ENCODE measurements around the gene TJAP1.
"Not testable (repeated sequence)": the region's sequence is repeated elsewhere in the genome, so short reads cannot be mapped to it uniquely, and the experiment has no call there.

TJAP1 gene

DNA sequence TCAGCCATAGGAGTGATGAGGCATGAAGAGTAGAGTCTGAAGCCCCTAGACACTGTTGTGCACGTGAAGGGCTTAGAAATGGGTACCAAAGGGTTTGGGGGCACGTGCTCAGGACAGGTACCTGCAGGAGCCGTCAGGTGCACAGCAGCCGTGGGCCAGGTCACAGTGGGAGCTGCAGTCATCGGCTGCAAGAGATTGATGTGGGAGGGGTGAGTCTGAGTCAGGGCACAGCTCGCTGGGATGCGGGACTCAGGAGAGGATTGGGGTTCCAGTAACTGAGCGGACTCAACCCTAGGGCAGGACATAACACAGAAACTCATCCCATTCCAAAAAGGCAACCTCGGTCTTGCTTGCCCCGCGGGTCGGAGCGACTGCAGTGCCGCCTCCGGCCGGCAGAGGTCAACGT lies 23.1 kb upstream of the TJAP1 start:
- peak; percentile 85 for DNase-seq

DNA sequence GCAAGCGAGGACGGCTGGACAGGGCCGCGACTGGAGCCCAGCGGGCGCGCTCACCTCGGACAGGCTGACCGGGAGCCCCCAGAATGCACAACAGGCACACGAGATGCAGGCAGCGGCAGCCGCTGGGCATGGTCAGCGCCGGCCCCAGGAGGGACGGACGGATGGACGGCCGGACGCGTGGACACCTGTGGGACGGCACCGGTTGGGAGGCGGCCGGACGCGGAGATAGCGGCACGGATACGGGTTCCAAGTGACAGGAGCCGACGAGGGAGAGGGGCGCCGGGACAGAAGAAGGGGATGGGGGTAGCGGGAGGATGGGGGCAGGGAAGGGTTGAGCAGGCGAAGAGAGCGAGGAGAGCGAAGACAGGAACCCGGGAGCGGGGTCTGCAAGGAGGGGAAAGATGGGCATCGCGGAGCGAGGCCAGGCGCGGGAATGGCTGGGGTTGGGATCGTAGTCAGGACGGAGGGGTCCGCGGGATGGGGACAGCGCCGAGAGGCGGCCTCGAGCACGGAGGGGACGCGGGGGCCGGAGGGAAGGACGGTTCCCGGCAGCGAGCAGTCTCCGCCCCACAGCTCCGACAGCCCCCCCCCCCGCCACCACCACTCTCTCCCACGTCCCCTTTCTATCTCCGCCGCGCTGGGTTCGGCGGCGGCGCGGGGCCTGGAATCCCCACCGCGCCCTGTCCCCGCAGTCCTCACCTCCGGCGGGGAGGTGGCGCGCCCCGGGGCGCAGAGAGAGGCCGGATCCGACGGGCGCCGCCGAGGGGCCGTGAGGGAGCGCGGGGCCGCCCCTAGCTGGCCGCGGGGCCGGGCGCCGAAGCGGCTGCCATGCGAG lies 22.5 kb upstream of the TJAP1 start:
- DNase-seq = peak; percentile 67

DNA sequence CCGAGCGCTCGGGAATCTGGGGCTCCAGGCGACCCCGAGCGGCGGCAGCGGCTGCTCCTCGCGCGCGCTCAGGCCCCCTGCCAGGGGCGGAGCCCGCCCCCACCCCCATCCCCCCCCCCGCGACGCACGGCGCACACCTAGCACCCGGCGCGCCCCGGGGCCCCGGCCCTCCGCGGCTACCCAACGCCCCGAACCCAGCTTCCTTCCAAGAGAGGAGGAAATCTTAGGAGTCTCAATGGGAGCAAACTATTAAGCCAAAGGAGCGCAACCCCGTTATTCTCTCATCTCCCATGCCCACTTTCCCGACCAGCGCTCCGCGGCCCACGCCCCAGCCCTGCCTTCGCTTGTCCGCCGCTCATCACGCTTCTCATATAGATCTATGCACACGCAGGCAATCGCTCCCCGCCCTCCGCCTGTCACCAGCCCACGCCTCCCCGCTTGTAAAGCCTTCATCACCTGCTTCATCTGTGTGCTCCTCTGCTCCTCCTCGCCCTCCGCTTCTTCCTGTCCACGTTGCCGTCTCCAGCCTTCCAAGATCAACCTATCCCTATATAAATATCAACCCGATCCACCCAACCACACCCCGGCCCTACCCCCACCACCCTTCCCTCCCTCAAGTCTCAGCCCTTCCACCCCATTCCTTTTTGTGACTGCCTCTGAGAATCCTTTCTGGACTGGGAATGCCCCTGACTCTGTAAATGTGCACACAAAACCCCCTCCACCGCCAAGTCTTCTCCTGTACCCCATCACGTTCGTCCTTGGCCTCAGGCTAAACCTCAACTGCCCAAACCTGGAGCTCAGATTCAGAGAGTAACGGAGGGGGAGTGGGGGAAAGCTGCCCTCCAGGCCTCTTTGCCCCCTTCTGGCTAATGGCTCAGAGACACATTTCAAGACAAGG lies 21.6 kb upstream of the TJAP1 start, which contains the start of gene DLK2:
Gene DLK2 (minus strand): TSS at position 18 of the 898 bp plus-strand sequence. CDS start 723 bp downstream, outside the sequence.
- DNase-seq = peak; percentile 78

DNA sequence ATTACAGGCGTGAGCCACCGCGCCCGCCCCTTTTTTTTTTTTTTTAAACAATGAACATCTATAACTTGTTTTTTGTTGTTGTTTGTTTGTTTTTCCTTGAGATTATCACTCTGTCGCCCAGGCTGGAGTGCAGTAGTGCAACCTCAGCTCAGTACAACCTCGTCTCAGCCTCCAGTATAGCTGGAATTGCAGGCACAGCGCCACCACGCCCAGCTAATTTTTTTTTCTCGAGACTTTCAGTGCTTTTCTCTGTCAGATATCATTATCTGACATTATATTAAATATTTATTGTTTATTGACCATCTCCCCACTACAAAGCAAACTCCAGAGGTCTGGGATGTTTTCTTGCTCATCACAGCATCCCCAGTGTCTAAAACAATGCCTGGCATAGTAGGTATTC lies 19.7 kb upstream of the TJAP1 start:
- no peak for DNase-seq

DNA sequence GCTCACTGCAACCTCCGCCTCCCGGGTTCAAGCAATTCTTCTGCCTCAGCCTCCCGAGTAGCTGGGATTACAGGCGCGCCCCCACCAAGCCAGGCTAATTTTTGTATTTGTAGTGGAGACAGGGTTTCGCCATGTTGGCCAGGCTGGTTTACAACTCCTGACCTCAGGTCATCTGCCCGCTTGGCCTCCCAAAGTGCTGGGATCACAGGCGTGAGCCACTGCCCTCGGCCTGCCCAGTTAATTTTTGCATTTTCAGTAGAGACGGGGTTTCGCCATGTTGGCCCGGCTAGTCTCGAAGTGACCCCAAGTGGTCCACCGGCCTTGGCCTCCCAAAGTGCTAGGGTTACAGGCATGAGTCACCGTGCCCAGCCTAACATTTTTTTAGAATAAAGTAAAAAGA lies 19.2 kb upstream of the TJAP1 start:
- not testable (repeated sequence) for DNase-seq

DNA sequence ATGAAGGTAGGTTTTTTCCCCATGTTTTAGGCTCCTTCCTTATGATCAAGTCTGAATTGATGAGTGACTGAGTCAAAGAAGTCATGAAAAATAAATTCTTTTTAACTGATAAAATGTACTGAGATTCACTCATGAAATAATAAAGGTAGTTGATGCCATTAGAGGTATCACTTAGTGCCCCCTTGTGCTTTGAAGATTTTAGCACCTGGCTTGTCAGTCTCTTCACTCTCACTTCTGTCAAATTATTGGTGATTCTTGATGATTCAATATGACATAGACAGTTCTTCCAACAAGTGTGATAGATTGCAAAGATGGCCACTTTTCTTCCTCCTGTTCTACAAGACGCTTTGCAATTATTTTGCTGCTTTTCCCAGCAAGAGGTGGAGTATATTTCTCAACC lies 17.8 kb upstream of the TJAP1 start:
- no peak for DNase-seq

DNA sequence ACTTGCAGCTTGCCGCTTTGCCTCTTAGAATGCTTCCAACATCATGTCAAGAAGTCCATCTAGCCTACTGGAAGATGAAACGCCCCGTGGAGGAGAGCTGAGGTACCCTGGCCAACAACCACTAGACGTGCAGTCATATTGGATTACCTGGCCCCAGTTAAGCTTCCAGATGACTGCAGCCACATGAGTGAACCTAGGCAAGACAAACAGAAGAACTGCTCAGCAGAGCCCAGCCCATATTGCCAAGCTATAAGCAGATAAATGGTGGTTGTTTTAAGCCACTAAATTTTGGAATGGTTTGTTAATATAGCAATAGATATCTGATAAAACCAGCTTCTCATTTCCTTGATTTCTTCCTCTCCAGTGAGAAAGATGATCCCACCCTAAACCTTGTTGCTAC lies 17.3 kb upstream of the TJAP1 start:
- no peak for DNase-seq

DNA sequence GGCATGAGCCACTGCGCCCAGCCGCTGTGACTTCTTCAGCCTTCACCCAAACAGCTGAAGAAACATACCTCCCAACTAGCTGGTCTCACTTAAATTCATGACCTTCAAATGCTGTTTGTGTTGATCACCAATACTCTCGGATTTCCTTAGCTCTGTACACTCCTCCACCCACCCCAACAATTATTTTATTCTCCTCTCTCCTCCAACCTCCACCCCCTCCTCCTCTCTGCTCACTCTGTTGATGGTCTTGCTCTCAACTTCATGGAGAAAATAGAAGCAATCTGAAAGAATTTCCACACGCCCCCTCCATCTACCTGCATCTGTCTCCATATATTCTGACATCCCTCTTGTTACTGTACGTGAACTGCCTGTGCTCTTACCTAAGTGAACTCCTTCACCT lies 15.4 kb upstream of the TJAP1 start:
- DNase-seq = no peak

DNA sequence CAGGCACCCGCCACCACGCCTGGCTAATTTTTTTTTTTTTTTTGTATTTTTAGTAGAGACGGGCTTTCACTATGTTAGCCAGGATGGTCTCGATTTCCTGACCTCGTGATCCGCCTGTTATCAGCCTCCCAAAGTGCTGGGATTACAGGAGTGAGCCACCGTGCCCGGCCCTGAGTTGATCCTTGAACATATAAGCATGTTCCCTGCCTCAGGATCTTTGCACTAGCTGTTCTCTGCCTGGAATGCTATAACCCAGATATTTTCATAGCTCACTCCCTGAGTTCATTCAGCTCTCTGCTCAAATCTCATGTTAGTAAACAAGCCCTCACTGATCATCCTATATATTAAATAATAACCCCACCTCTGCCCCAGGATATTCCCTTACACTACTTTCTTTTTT lies 13.0 kb upstream of the TJAP1 start:
- no peak for DNase-seq

DNA sequence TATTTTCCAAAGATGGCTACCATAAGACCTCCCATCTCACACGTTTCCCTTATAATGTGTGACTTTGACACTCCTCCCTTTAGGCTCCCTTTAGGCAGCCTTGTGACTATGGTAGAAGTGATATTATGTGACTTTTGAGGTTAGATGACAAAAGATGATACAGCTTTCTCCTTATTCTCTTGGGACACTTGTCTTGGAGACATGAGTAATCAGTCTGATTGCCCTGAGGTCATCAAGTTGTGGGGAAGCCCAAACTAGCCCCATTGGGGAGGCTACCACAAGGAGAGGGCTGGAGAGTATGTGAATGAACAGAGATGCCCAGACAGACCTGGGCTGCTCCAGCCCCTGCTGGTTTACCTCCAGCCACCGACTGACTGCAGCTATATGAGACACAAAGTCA lies 11.4 kb upstream of the TJAP1 start:
- no peak for DNase-seq

DNA sequence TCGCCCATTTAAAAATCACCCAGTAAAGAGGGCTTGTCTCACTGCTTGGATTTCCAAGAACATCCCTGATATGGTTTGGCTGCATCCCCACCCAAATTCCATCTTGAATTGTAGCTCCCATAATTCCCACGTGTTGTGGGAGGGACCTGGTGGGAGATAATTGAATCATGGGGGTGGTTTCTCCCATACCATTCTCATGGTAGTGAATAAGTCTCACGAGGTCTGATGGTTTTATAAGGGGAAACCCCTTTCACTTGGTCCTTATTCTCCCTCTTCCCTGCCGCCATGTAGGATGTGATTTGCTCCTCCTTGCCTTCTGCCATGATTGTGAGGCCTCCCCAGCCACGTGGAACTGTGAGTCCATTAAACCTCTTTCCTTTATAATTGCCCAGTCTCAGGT lies 10.1 kb upstream of the TJAP1 start:
- not testable (repeated sequence) for DNase-seq

DNA sequence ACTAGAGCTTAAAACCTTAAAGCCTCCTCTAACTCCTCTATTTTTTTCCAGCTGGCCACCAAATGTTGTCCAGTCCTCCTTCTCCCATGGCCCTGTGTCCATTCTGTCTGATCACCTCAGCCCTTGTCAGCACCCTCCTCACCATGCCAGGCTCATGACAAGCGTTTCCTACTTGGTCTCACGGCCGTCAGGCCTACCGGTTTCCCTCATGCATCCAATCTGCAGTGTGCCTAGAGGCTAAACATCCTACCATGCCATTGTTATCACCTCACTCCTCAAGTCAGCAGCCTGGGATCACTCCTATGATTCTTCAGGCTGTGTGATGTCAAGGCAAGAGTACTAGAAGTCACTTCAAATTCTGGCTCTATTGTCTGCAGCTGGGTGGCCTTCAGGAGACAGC lies 9.6 kb upstream of the TJAP1 start:
- no peak for DNase-seq

DNA sequence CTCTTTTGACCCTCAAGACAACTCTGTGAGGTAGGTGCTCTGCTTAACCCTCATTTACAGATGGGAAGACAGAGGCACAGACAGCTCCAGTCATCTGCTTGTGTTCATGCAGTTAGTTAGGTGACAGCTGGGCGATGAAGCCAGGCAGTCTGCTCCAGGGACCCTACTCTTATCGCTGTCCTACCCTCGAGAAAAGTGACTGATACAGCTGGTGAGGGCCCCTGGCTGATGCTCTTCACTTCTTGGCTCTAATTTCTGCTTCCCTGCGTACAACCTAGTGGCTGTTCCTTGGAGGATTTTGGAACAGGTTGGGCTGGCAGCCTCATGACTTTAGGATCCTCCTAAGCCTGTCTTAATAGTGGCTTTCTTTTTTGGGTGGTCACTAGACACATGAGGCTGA lies 9.1 kb upstream of the TJAP1 start:
- no peak for DNase-seq

DNA sequence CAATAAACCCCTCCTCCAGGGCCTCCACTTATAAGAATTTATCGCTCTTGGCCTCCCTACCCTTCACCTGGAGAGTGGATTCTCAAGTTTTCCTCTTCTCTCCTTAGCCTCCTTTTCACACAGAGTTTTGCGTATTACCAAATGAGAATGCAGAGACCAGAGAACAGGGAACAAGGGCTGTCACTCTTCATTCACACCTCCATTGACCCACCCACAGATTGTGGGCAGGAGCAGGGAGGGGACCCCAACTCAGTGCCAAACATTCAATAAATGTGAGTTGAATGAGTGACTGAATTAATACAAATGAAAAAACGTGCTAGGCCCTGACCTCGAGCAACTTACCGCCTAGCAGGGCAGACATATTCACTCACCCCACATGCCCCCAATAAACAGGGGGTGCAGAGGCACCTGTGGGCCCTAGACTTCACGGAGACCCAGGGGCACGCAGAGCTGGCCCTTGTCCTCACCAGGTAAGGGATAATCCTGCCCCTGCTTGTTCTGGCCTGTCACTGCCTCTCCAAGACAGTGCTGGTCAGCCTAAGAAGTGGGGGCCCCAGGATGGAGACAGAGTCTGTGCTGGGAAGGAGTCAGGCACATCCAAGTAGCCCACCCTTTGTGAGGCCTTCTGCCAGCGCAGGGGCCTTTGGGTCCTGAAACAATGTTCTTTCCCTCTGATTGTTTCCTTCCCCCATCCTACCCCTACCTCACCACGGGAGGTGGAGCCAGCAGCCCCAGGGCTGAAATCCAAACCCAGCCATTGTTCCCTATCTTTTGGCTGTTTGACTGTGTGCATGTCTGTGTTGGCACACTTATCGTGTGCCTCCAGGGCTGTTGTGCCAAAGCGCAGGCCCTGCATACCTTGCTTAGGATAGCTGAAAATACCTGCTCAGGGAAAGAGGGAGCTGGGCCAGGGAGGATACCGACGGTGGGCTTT lies 8.4 kb upstream of the TJAP1 start:
- no peak for DNase-seq

DNA sequence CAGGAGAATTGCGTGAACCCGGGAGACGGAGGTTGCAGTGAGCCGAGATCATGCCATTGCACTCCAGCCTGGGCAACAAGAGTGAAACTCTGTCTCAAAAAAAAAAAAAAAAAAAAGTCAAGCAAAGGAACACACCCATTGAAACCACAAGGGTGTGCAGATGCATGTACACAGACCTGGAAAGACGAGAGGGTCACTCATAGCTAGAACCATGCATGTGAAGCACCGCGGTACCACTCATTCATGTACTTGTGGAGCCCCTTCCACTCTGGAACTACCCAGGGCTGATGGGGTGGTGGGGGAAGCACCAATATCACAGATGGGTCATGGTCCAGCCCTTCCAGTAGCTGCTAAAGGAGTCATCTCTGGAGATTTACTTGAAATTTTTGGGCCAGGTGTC lies 7.4 kb upstream of the TJAP1 start:
- no peak for DNase-seq

DNA sequence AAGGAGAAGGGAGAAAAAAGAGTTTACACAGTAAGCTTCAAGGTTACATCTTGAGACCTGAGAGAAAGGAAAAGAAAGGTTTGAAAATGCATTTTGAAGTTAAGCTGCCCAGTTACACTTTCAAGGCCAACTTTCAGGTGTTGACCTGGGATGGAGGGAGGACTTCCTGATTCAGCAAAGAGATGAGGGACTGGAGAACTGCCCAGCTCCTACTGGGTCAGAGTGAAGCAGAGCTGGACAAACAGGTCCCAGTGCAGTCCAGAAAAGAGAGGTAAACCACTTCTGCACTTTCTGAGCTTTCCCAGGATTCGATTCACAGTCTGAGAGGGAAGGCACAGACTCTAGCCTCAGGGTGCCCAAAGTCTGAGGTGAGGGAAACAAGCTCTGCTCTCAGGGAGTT lies 6.0 kb upstream of the TJAP1 start:
- no peak for DNase-seq

DNA sequence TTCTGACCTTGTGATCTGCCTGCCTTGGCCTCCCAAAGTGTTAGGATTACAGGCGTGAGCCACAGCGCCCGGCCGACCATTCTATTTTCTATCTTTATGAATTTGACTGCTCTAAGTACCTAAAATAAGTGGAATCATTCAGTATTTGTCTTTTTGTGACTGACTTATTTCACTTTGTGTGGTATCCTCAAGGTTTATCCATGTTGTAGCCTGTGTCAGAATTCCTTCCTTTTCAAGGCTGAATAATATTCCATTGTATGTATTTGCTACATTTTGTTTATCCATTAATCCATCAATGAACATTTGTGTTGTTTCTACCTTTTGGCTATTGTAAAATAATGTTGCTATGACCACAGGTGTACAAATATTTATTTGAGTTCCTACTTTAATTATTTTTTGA lies 4.9 kb upstream of the TJAP1 start:
- no peak for DNase-seq

DNA sequence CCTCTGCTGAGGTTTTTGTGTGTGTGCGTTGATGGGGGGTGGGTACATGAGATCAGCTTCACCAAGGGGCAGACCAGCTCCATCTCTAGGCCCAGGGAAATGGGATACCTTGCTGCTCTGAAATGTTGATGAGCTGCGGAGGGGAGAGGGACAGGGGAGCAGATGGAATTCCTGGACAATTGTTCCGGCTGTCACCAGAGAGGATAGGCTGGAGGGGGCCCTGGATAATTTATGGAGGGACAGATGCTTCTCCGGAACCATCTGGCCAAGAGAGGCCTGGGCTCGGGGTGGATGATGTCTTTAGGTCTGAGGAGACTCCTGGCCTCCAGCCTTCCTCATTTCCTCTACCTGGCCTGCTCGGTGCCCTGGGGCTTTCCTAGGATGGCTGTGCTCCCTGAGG lies 1.9 kb upstream of the TJAP1 start:
- DNase-seq = no peak

DNA sequence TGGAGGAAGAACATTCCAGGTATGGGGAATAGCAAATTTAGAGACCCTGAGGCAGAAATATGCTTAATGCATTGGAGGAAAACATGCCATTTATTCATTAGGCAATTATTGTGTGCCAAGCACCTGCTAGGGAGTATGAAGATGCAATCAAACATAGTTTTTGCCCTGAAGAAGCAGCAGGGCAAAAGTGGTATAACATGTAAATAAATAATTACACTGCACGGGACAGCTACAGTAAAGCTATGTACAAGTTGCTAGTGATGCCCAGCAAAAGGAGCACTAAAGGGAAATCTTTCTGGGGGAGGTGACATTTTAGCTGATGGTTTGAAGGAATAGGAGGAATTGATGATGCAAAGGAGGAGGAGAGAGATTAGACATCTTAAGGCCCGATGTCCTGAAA lies 624 bp upstream of the TJAP1 start:
- no peak for DNase-seq

DNA sequence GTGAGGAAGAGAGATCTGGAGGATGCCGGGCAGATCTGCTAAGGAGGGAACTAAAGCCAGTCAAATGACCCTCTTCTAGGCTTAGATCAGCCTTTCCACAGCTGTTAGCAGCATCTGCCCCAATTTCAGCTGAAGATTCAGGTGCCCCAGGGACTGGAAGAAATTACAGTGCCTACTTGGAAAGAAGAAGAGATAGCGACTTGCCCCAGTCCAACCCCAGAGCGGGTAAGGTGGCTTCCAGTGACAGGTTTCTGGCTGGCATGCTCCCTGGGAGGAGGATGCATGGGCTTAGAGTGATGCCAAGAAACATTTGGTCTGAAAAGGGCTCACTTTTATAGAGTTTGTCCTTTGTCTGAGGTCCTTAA lies 620 bp downstream of the TJAP1 start:
- DNase-seq = no peak

DNA sequence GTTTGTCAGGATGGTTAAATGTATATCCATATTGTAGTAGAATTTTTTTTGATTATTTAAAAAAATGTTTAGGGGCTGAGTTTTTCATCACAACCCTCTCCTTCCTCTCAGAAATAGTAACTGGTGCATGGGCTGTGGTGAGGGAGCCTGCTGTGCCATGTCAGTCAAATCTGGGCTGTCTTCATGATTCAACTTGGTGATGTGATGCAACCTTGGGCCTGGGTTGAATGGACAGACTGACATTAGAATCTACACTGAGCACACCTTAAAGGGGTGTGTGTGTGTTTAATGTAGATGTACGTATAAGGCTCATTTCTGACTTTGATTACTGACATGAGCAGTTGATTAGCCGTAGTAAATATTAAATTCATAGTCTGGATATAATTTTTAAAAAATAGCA lies 3.7 kb downstream of the TJAP1 start:
- no peak for DNase-seq

DNA sequence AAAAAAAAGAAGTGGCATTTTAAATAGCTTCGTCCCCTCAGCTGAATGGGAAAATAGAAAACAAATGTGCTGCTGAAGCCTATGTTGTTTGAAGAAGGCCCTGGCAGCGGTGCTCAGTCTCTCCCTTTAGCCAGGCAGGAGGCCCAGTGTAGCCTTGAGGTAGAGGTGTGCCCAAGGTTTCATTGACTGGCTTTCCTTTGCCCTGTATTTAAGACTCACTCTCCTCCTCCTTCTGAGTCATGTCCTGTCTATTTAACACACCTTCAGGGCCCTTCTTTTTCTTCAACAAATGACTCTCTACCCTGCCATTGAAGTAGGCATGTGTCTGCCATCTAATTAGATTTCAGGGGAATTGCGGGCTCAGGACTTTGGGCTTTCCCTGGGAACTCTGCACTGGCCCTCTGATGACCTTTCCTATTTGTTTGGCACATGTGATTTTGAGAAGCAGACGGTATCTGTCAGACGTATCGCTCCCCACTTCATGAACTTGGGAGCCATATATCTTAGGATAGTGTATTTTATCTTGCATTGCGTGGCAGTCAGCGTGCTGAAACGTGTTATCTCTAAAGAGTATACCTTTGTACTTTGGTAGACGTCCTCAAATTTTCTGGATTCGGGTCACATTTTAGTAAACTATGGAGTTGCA lies 4.3 kb downstream of the TJAP1 start:
- no peak for DNase-seq
